ENCODE data around the gene NEK5.

DNA sequence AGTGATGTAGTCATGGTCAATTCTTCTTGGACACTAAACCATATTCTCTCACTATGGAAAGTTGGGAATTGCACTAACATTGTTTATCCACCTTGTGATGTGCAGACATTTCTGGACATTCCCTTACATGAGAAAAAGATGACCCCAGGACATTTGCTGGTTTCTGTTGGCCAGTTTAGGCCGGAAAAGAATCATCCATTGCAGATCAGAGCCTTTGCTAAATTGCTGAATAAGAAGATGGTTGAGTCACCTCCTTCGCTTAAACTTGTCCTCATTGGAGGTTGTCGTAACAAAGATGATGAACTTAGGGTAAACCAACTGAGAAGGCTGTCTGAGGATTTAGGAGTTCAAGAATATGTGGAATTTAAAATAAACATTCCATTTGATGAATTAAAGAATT is 104.4 kb downstream of the NEK5 start, which contains the start of gene UTP14C:
- TF ChIP-seq POLR2AphosphoS5 (IDR thresholded peaks at IDR 0.05) (no peak), POLR2A (IDR thresholded peaks at IDR 0.05) (no peak)
- TF ChIP-seq, protein P1, sequence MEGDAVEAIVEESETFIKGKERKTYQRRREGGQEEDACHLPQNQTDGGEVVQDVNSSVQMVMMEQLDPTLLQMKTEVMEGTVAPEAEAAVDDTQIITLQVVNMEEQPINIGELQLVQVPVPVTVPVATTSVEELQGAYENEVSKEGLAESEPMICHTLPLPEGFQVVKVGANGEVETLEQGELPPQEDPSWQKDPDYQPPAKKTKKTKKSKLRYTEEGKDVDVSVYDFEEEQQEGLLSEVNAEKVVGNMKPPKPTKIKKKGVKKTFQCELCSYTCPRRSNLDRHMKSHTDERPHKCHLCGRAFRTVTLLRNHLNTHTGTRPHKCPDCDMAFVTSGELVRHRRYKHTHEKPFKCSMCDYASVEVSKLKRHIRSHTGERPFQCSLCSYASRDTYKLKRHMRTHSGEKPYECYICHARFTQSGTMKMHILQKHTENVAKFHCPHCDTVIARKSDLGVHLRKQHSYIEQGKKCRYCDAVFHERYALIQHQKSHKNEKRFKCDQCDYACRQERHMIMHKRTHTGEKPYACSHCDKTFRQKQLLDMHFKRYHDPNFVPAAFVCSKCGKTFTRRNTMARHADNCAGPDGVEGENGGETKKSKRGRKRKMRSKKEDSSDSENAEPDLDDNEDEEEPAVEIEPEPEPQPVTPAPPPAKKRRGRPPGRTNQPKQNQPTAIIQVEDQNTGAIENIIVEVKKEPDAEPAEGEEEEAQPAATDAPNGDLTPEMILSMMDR (IDR thresholded peaks at IDR 0.05) = no peak

Measured in prostate gland (tissue), 2 donors.